Esophagus squamous epithelium (tissue), 4 donors: Measurements from ENCODE around the gene HPCAL1.

ENCODE experiments used
- POLR2A ChIP-seq, 4 donors: fragments of 450-650 bp; IDR thresholded peaks; one replicate each; pipeline ENCODE4 v1.6.1; 2017; ENCODE audit warnings: antibody characterized with exemption in 4 of 4, mild to moderate bottlenecking in 4 of 4, moderate library complexity in 3 of 4
- TF ChIP-seq, protein P1 (sequence below), 6 experiments: fragments of 450-650 bp in 4 of 6; fragments of 200-600 bp in 2 of 6; sonication (generic) in 2 of 6; IDR thresholded peaks; one replicate each; pipeline ENCODE4 v1.5.1; 2016 to 2019; ENCODE audit warnings: antibody characterized with exemption in 6 of 6, mild to moderate bottlenecking in 4 of 6, moderate library complexity in 4 of 6

DNA sequence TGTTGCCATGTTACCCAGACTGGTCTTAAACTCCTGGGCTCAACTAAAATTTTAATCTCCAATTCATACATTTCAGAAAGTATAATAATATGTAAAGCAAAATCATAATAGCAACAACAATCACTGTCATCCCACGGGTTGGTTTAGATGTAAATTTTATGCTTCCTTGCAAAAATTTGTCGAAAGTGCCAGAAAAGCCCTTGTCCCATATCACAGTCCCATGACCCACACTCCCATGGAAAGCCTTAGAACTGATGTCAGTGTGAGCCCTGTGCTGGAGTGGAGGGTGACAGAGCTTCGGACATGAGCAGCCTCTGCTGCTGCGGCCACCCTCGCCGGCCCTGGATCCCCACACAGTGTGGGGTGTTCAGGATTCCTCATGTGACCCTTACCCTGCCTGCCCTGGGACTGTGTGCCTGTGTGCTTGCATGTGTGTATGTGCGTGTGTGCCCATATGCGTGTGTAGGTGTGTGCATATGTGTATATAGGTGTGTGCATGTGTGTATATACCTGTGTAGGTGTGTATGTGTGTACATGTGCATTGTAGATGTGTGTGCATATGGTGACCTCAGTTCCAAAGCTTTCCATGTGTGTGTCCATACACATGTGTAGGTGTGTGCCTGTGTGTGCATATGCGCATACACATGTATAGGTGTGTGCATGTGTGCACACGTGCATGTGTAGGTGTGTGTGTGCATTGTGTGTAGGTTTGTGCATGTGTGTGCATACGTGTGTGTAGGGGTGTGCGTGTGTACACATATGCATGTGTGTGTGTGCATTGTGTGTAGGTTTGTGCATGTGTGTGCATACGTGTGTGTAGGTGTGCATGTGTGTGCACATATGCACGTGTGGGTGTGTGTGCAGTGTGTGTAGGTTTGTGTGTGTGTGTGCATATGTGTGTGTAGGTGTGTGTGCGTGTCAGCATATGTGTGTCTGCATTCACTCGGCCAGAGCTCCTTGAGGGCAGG lies 65.1 kb downstream of the HPCAL1 start:
- no peak for TF ChIP-seq POLR2A (IDR thresholded peaks at IDR 0.05)
- TF ChIP-seq, protein P1, sequence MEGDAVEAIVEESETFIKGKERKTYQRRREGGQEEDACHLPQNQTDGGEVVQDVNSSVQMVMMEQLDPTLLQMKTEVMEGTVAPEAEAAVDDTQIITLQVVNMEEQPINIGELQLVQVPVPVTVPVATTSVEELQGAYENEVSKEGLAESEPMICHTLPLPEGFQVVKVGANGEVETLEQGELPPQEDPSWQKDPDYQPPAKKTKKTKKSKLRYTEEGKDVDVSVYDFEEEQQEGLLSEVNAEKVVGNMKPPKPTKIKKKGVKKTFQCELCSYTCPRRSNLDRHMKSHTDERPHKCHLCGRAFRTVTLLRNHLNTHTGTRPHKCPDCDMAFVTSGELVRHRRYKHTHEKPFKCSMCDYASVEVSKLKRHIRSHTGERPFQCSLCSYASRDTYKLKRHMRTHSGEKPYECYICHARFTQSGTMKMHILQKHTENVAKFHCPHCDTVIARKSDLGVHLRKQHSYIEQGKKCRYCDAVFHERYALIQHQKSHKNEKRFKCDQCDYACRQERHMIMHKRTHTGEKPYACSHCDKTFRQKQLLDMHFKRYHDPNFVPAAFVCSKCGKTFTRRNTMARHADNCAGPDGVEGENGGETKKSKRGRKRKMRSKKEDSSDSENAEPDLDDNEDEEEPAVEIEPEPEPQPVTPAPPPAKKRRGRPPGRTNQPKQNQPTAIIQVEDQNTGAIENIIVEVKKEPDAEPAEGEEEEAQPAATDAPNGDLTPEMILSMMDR (IDR thresholded peaks at IDR 0.05), result no peak
